H1 (cell line): ENCODE measurements around the gene TFE3.

ENCODE experiments used
- BRCA1 ChIP-seq: IDR thresholded peaks from 2 replicates; pipeline ENCODE4 v1.6.1; 2012; ENCODE audit warnings: low read depth, low read length, improper control_type of control experiment
- CTCF ChIP-seq, 3 experiments: IDR thresholded peaks; 1 replicate in 2 of 3; 2 replicates in 1 of 3; pipeline versions ENCODE4 v1.5.1 to v1.6.1; 2011; ENCODE audit warnings: low read length in 3 of 3, mild to moderate bottlenecking in 3 of 3, inconsistent platforms in 2 of 3, low read depth in 1 of 3, moderate library complexity in 1 of 3; ENCODE audit not compliant: insufficient read depth in 1 of 3; ENCODE audit errors: control extremely low read depth in 1 of 3
- PHF8 ChIP-seq: fragments of 200-600 bp; sonication (generic); conservative IDR thresholded peaks from 2 replicates; pipeline ENCODE4 v1.7.1; 2012; ENCODE audit warnings: low read depth, mild to moderate bottlenecking, inconsistent platforms, low read length, moderate library complexity
- POLR2A ChIP-seq, 2 experiments: IDR thresholded peaks; 1 replicate in 1 of 2; 2 replicates in 1 of 2; pipeline ENCODE4 v1.6.1; 2011; ENCODE audit warnings: low read depth in 2 of 2, low read length in 2 of 2, mild to moderate bottlenecking in 2 of 2; ENCODE audit errors: control extremely low read depth in 1 of 2
- SIRT6 ChIP-seq: IDR thresholded peaks from one replicate; pipeline ENCODE4 v1.7.1; 2012; ENCODE audit warnings: low read length, inconsistent platforms
- SP2 ChIP-seq: IDR thresholded peaks from 2 replicates; pipeline ENCODE4 v1.6.1; 2012; ENCODE audit warnings: mild to moderate bottlenecking, low read length, inconsistent platforms
- YY1 ChIP-seq: IDR thresholded peaks from 2 replicates; pipeline ENCODE4 v1.6.1; 2011; ENCODE audit warnings: low read depth, mild to moderate bottlenecking, low read length
- TF ChIP-seq, protein P1 (sequence below): IDR thresholded peaks from 2 replicates; pipeline ENCODE4 v1.6.1; 2012; ENCODE audit warnings: inconsistent platforms

DNA sequence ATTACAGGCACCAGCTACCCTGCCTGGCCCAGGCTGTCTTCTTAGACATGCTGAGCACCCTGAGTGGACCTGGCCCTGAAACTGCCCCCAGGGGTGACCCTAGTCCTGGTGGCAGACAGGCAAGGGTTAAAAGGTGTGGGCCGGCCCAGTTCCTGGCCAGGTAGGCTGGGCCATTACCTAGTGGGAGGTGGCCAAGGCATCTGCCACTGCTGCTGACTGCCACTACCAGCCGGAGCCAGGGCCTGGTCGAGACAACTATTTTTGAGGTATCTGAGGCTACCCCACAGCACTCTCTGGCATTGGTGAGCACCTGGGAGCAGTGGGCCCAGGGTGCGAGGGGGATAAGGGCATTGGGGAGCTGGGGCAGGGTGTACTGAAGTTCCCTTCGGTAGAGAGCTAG is 15.6 kb upstream of the TFE3 start, which contains the start of gene CCDC120:
- no peak for TF ChIP-seq CTCF (IDR thresholded peaks at IDR 0.05; ENCODE audit: control extremely low read depth in 1 of 3, insufficient read depth in 1 of 3, low read depth in 1 of 3, low read length in 3 of 3)
- TF ChIP-seq PHF8: no peak
- TF ChIP-seq BRCA1: no peak
- no peak for TF ChIP-seq SP2
- TF ChIP-seq YY1: no peak
- TF ChIP-seq POLR2A (IDR thresholded peaks at IDR 0.05; ENCODE audit: control extremely low read depth in 1 of 2, low read depth in 2 of 2, low read length in 2 of 2): no peak
- TF ChIP-seq, protein P1, sequence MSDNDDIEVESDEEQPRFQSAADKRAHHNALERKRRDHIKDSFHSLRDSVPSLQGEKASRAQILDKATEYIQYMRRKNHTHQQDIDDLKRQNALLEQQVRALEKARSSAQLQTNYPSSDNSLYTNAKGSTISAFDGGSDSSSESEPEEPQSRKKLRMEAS: no peak
- no peak for TF ChIP-seq SIRT6
